Bronchial epithelial cell (primary cell): ENCODE data around the gene ERI3. TPM values are rescaled to one million over a fixed set of nuclear protein-coding genes. Genes with fewer than 3 reads are reported as not detected.

Source experiments
- DNase-seq: peaks from one replicate; pipeline ENCODE4 v3.0.0-alpha.2; 2010; ENCODE audit warnings: low read depth
- FAIRE-seq: peaks from 2 replicates; lab custom pipeline; 2011; peaks lifted over from hg19 to GRCh38; lab: Jason Lieb, UNC
- H3K27me3 ChIP-seq: 2 replicates; pipeline ENCODE4 v1.5.1; 2011; ENCODE audit warnings: low read length; ENCODE audit not compliant: control insufficient read depth, insufficient read depth
- H3K36me3 ChIP-seq: 2 replicates; pipeline ENCODE4 v1.5.1; 2011; ENCODE audit warnings: low read length; ENCODE audit not compliant: control insufficient read depth, insufficient read depth
- H3K4me3 ChIP-seq: 2 replicates; pipeline ENCODE4 v1.5.1; 2011; ENCODE audit warnings: mild to moderate bottlenecking, low read depth, low read length, control low read depth
- total RNA-seq: library from RNA; depleted of rRNA; stranded (reverse); fragments of >200 nt; gene quantifications from 2 replicates; pipeline ENCODE4 v1.2.1, GENCODE V29; 2014
- TF ChIP-seq, protein P1 (sequence below): IDR thresholded peaks from 2 replicates; pipeline ENCODE4 v1.5.1; 2011; ENCODE audit warnings: mild to moderate bottlenecking, moderate library complexity, low read length, control low read depth, inconsistent platforms; ENCODE audit not compliant: insufficient read depth, severe bottlenecking

ERI3 gene
- total RNA-seq, 1 donor from 2014 or later = 22.1 TPM

DNA sequence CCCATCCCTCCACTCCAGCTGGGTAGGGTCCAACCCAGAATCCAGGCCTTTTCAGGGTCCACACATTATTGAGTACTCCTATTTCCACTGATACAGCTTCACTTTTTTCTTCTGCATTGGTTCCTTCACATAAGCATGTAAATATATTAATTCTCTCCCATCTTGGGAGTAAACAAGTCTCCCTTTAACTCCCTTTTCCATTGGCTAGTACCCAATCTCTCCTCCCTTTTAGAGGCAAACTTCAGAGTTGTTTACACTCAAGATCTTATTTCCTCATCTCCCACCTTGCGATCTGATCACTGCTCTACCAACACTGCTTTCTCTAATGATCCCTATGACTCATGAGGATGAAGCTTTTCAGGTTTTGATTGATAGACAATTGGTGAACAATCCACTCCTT, 121.5 kb downstream of the ERI3 start:
- Histone ChIP-seq H3K4me3 (no peak overlapping the region), H3K36me3 (peaks cover 4% of the 10 kb centered on the region), H3K27me3 (no peaks in the 10 kb centered on the region)
- DNase-seq (no peak), FAIRE-seq (no peak)
- TF ChIP-seq, protein P1, sequence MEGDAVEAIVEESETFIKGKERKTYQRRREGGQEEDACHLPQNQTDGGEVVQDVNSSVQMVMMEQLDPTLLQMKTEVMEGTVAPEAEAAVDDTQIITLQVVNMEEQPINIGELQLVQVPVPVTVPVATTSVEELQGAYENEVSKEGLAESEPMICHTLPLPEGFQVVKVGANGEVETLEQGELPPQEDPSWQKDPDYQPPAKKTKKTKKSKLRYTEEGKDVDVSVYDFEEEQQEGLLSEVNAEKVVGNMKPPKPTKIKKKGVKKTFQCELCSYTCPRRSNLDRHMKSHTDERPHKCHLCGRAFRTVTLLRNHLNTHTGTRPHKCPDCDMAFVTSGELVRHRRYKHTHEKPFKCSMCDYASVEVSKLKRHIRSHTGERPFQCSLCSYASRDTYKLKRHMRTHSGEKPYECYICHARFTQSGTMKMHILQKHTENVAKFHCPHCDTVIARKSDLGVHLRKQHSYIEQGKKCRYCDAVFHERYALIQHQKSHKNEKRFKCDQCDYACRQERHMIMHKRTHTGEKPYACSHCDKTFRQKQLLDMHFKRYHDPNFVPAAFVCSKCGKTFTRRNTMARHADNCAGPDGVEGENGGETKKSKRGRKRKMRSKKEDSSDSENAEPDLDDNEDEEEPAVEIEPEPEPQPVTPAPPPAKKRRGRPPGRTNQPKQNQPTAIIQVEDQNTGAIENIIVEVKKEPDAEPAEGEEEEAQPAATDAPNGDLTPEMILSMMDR = no peak

DNA sequence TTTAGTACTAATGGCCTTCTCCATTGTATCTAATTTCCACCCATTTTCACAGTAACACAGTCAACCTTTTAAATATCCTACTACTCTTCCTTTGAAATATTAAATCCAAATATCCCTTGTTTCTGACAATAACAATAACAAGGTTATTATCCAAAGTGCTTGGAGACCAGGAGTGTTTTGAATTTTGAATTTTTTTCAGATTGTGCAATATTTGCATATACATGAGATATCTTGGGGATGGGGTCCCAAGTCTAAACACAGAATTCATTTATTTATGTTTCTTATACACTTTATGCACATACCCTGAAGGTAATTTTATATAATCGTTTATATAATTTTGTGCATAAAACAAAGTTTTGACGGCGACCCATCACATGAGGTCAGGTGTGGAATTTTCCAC, 124.3 kb downstream of the ERI3 start:
- FAIRE-seq (no peak), DNase-seq (no peak)
- no peak overlapping the region for H3K4me3 ChIP-seq
- TF ChIP-seq, protein P1 = no peak
- no peaks in the 10 kb centered on the region for H3K27me3 ChIP-seq
- peaks cover 2% of the 10 kb centered on the region for H3K36me3 ChIP-seq

DNA sequence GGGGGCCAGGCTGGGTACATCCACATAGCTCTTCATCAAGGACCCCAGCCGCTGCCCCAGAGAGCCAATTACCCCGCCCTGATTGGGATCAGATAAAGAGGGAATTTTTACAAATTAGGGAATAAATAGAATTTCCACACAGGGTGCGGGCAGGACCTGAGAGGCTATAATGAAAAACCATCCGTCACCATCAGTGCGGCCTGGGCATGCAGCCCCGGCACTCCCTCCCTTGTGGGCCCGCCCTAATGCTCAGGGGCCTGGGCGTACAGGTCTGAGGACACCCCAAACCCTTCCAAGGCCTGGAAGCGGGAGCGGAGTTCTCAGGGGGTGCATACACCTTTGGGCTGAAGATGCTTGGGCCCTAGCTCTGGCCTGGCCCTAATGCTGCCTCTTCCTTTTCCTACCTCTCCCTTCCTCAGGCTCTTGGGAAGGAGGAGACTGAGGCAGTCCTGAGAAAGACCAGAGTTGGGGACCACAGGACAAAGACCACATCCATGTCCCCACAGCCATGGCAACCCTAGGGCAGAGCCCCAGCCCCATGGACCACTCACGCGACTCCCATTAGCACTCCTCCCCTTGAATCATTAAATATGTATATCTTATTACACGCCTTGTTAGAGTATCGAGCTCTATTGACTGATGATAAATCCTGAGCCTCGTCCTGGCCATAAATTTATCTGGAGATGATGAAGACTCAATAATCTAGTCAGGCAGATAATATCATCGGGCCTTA, 125.5 kb downstream of the ERI3 start:
- DNase-seq (no peak), FAIRE-seq (no peak)
- no peaks in the 10 kb centered on the region for H3K27me3 ChIP-seq
- H3K4me3 ChIP-seq = no peak overlapping the region
- peaks cover 4% of the 10 kb centered on the region for H3K36me3 ChIP-seq
- TF ChIP-seq, protein P1 = no peak

DNA sequence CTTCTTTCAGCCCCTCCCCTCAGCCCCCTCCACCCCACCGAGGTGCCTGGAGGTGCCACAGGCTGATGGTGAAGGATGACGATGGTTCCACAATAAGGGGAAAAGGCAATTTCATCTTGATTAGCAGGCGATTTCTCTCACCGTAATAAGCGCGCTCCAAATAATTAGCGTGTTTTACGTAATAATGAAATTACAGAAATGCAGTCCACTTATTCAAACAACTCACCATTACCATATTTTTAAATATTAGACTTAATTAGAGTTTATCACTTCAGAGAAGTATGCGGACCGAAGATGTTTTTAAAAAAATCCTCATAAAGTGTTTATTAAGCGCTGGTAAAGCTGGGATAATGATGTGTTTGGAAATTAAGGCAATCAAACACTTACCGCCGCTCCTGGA, 126.8 kb downstream of the ERI3 start:
- Histone ChIP-seq H3K4me3 (no peak overlapping the region), H3K36me3 (peaks cover 4% of the 10 kb centered on the region), H3K27me3 (no peaks in the 10 kb centered on the region)
- no peak for DNase-seq
- FAIRE-seq = no peak
- TF ChIP-seq, protein P1 = no peak

DNA sequence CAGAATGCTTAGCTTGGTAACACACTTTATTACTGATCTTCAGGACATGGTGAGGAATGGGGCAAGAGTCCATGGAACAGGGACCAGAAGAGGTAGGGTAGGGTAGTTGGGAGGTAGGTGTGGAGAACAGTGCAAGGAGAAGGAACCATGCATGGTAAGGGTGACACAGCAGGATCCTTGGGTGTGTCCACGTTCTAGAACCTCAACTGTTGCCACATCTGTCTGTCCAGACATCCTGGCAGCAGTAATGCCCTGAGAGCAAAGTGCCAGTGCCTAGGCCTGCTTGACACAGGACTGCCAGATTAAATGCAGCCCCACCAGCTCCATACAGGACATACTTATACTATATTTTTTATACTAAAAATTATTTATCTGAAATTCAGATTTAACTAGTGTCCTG, 127.8 kb downstream of the ERI3 start:
- FAIRE-seq = no peak
- no peaks in the 10 kb centered on the region for H3K27me3 ChIP-seq

More for the DNA sequence above, 127.8 kb downstream of the ERI3 start:
- Histone ChIP-seq H3K36me3 (peaks cover 4% of the 10 kb centered on the region), H3K4me3 (no peak overlapping the region)
- DNase-seq = no peak
- TF ChIP-seq, protein P1 = no peak
